HepG2 (cell line): Measurements from ENCODE around the gene MAPK10. TPM values are rescaled to one million over a fixed set of nuclear protein-coding genes. Genes with fewer than 3 reads are reported as not detected.
"Not testable (repeated sequence)": the region's sequence is repeated elsewhere in the genome, so short reads cannot be mapped to it uniquely, and the experiment has no call there.

Experiments used
- ATAC-seq: fragments of 200-7000 bp; cut with Tn5 transposase; 3 replicates; pipeline ENCODE4 v1.9.1; 2020; ENCODE audit warnings: mild to moderate bottlenecking, moderate library complexity
- BruUV-seq: library from RNA; stranded (reverse); fragments of 400-500 nt; replicated peaks from 2 replicates; lab custom pipeline; 2021; lab: Mats Ljungman, UMichigan
- CTCF ChIA-PET: fragments of 300-600 bp; formaldehyde crosslinking; extraction: SDS; loops from one replicate; lab custom pipeline; 2021; ENCODE audit warnings: low total read pairs, inconsistent platforms, low intra/inter-chr PET ratio; lab: Yijun Ruan, JAX
- POLR2A ChIA-PET: fragments of 350-600 bp; sonication (Branson Sonifier 250); formaldehyde crosslinking; loops from one replicate; lab custom pipeline; 2020; ENCODE audit warnings: antibody characterized with exemption, inconsistent platforms; lab: Yijun Ruan, JAX
- DNase-seq: peaks from one replicate; pipeline ENCODE4 v3.0.0-alpha.2; 2015; ENCODE audit warnings: low spot score
- FAIRE-seq: peaks from 3 replicates; lab custom pipeline; 2011; peaks lifted over from hg19 to GRCh38; lab: Jason Lieb, UNC
- H2AFZ ChIP-seq: one replicate; pipeline ENCODE4 v1.6.1; 2011; ENCODE audit warnings: low read length, inconsistent platforms
- H3K27ac ChIP-seq: fragments of 300-600 bp; 3 replicates; pipeline ENCODE4 v1.8.0; 2011; ENCODE audit warnings: mixed run types, mild to moderate bottlenecking, mixed read lengths, low read length, inconsistent platforms; ENCODE audit not compliant: insufficient read depth; ENCODE audit errors: extremely low read length
- H3K27me3 ChIP-seq, 2 experiments: fragments of 200-600 bp in 1 of 2; 2 replicates in 1 of 2; 3 replicates in 1 of 2; pipeline versions ENCODE4 v1.6.0 to v1.8.0; 2011; ENCODE audit warnings: low read length in 2 of 2, mild to moderate bottlenecking in 2 of 2, moderate library complexity in 2 of 2, inconsistent platforms in 1 of 2; ENCODE audit not compliant: insufficient read depth in 2 of 2, control insufficient read depth in 1 of 2
- H3K36me3 ChIP-seq, 2 experiments: fragments of 200-600 bp in 1 of 2; replicated peaks in 1 of 2; 2 replicates in 1 of 2; 3 replicates in 1 of 2; pipeline versions ENCODE4 v1.5.1 to v1.8.0; 2011; ENCODE audit warnings: low read length in 2 of 2, inconsistent platforms in 1 of 2; ENCODE audit not compliant: insufficient read depth in 2 of 2, control insufficient read depth in 1 of 2
- H3K4me1 ChIP-seq: 2 replicates; pipeline ENCODE4 v1.5.1; 2012; ENCODE audit warnings: low read length, inconsistent platforms; ENCODE audit not compliant: insufficient read depth
- H3K4me2 ChIP-seq: 2 replicates; pipeline ENCODE4 v1.6.0; 2011; ENCODE audit warnings: low read depth, low read length, inconsistent platforms
- H3K4me3 ChIP-seq, 3 experiments: fragments of 200-600 bp in 1 of 3; sonication (generic), shearing (Covaris generic) in 1 of 3; replicated peaks in 1 of 3; 2 replicates each; pipeline ENCODE4 v1.5.1; 2011 to 2016; ENCODE audit warnings: low read length in 3 of 3, inconsistent platforms in 2 of 3, low read depth in 2 of 3, mild to moderate bottlenecking in 2 of 3, control low read depth in 1 of 3, mixed read lengths in 1 of 3; ENCODE audit not compliant: insufficient read depth in 1 of 3
- H3K79me2 ChIP-seq: one replicate; pipeline ENCODE4 v1.6.1; 2011; ENCODE audit warnings: low read length, inconsistent platforms; ENCODE audit not compliant: insufficient read depth
- H3K9ac ChIP-seq: 2 replicates; pipeline ENCODE4 v1.6.0; 2011; ENCODE audit warnings: mild to moderate bottlenecking, low read depth, low read length, inconsistent platforms; ENCODE audit not compliant: insufficient read depth
- H3K9me3 ChIP-seq: 2 replicates; pipeline ENCODE4 v1.5.1; 2012; ENCODE audit warnings: mild to moderate bottlenecking, low read length
- H4K20me1 ChIP-seq: 2 replicates; pipeline ENCODE4 v1.6.0; 2011; ENCODE audit warnings: inconsistent platforms, mild to moderate bottlenecking, low read length, moderate library complexity; ENCODE audit not compliant: insufficient read depth
- FOSL1 ChIP-seq: sonication (generic); formaldehyde crosslinking; IDR thresholded peaks from 2 replicates; pipeline ENCODE4 v1.9.0; 2021; ENCODE audit warnings: missing genetic modification reagents, borderline replicate concordance
- PBX3 ChIP-seq: sonication (generic); formaldehyde crosslinking; IDR thresholded peaks from 2 replicates; pipeline ENCODE4 v1.8.1; 2023; ENCODE audit warnings: missing genetic modification reagents, inconsistent platforms, borderline replicate concordance
- POLR2A ChIP-seq, 2 experiments: IDR thresholded peaks; 2 replicates each; pipeline ENCODE4 v1.6.1; 2011; ENCODE audit warnings: low read depth in 2 of 2, low read length in 2 of 2, mild to moderate bottlenecking in 1 of 2, moderate library complexity in 1 of 2; ENCODE audit not compliant: insufficient read depth in 1 of 2
- POLR2AphosphoS2 ChIP-seq: IDR thresholded peaks from 2 replicates; pipeline ENCODE4 v1.6.1; 2011; ENCODE audit warnings: low read depth, low read length, improper control_type of control experiment
- TFDP2 ChIP-seq: sonication (generic); formaldehyde crosslinking; IDR thresholded peaks from 2 replicates; pipeline ENCODE4 v1.4.0; 2020; ENCODE audit warnings: missing genetic modification reagents
- ZBED4 ChIP-seq: sonication (generic); formaldehyde crosslinking; IDR thresholded peaks from 2 replicates; pipeline ENCODE4 v1.4.0; 2020; ENCODE audit warnings: missing genetic modification reagents, borderline replicate concordance
- ZNF451 ChIP-seq: sonication (generic); formaldehyde crosslinking; IDR thresholded peaks from 2 replicates; pipeline ENCODE4 v1.5.0; 2020; ENCODE audit warnings: mild to moderate bottlenecking, missing genetic modification reagents
- ZNF563 ChIP-seq: sonication (generic); formaldehyde crosslinking; IDR thresholded peaks from 2 replicates; pipeline ENCODE4 v1.8.0; 2022; ENCODE audit warnings: mild to moderate bottlenecking, moderate library complexity, missing genetic modification reagents
- ZNF7 ChIP-seq: IDR thresholded peaks from 2 replicates; pipeline ENCODE4 v1.6.1; 2016; ENCODE audit warnings: missing biosample characterization, missing genetic modification reagents
- ZSCAN29 ChIP-seq: sonication (generic); formaldehyde crosslinking; conservative IDR thresholded peaks from 2 replicates; pipeline ENCODE4 v1.4.0; 2020; ENCODE audit warnings: mild to moderate bottlenecking, missing genetic modification reagents
- ZUFSP ChIP-seq: sonication (generic); formaldehyde crosslinking; IDR thresholded peaks from 2 replicates; pipeline ENCODE4 v1.9.0; 2021; ENCODE audit warnings: missing genetic modification reagents, mild to moderate bottlenecking, borderline replicate concordance
- WGBS: methylation state at CpG from one replicate; pipeline ENCODE4 v1.1.6; 2017; ENCODE audit warnings: low lambda C conversion rate; 5-methylcytosine and 5-hydroxymethylcytosine counted together
- in situ Hi-C: cut with HindIII; loops from 2 replicates; pipeline ENCODE4 v1.10.0; 2017; ENCODE audit warnings: low pct_unique_long_range_greater_than_20kb; ENCODE audit not compliant: extremely low pct_ligation_motif_present
- intact Hi-C: fragments of 100-400 bp; cut with micrococcal nuclease; formaldehyde crosslinking; loops from one replicate; pipeline ENCODE4 v1.10.0; 2022; ENCODE audit not compliant: unreplicated experiment
- polyA plus RNA-seq, 8 experiments: library from polyadenylated mRNA; depleted of rRNA in 3 of 8; stranded (reverse) in 7 of 8; unstranded in 1 of 8; fragments of >200 nt; fragmentation: Illumina TruSeq in 4 of 8; extraction: Trizol in 4 of 8; gene quantifications; 2 replicates each; pipeline versions ENCODE4 v1.2.1 to v1.2.3, GENCODE V29; 2011 to 2016; ENCODE audit warnings: low read depth in 4 of 8, missing spikeins in 1 of 8, mixed read lengths in 1 of 8; ENCODE audit not compliant: insufficient read depth in 1 of 8
- total RNA-seq, 5 experiments: library from RNA; depleted of rRNA; stranded (reverse); fragments of >200 nt; fragmentation: Illumina TruSeq; extraction: Trizol; gene quantifications; 2 replicates each; pipeline ENCODE4 v1.2.3, GENCODE V29; 2016; ENCODE audit warnings: low read depth in 1 of 5

Gene MAPK10
- total and polyA plus RNA-seq, 2 of the 13 experiments (the other 11 are each of a cell fraction or from before 2014, with no cell fraction given) = not detected

GRCh38 chr4:86330411-86330810 lies 29.4 kb downstream of the MAPK10 start:
- H3K9ac ChIP-seq, H3K36me3 ChIP-seq, FAIRE-seq, H4K20me1 ChIP-seq, DNase-seq, H3K4me1 ChIP-seq, in situ Hi-C loops, H3K4me2 ChIP-seq, POLR2A ChIA-PET, H3K79me2 ChIP-seq, CTCF ChIA-PET, H3K27ac ChIP-seq, BruUV-seq, H3K9me3 ChIP-seq, H3K4me3 ChIP-seq, H2AFZ ChIP-seq, intact Hi-C loops, ATAC-seq, H3K27me3 ChIP-seq: not testable (repeated sequence)
- WGBS = 2% methylated on average over 5 of the region's 5 CpGs

GRCh38 chr4:86329431-86329830 lies 30.4 kb downstream of the MAPK10 start:
- intact Hi-C loops = no loop called here
- Histone ChIP-seq H3K4me3 (no peak overlapping the region), H3K4me1 (no peaks in the 10 kb centered on the region), H2AFZ (no peak overlapping the region), H3K4me2 (no peak overlapping the region), H3K9ac (no peak overlapping the region), H4K20me1 (no peaks in the 10 kb centered on the region), H3K27ac (no peak overlapping the region), H3K9me3 (no peaks in the 10 kb centered on the region), H3K27me3 (no peaks in the 10 kb centered on the region), H3K36me3 (no peaks in the 10 kb centered on the region), H3K79me2 (no peaks in the 10 kb centered on the region)
- FAIRE-seq = no peak
- DNase-seq = no peak
- POLR2A ChIA-PET = no interaction called here
- no peak for ATAC-seq
- WGBS = 18% methylated on average over 3 of the region's 3 CpGs
- CTCF ChIA-PET = no interaction called here
- in situ Hi-C loops = no loop called here
- no TSS peak for BruUV-seq
- TF ChIP-seq ZUFSP (no peak), ZNF7 (no peak), POLR2AphosphoS2 (no peak), ZBED4 (CRISPR knock-in tag) (no peak), ZSCAN29 (CRISPR knock-in tag) (no peak), ZNF563 (no peak), ZNF451 (CRISPR knock-in tag) (no peak), PBX3 (CRISPR knock-in tag) (no peak), TFDP2 (CRISPR knock-in tag) (no peak), FOSL1 (no peak), POLR2A (IDR thresholded peaks at IDR 0.05; ENCODE audit: insufficient read depth in 1 of 2, low read depth in 2 of 2, low read length in 2 of 2) (no peak)
